IPS DF 4.7 (cell line): ENCODE results near the gene INPP5A.

ENCODE experiments used
- DNase-seq: peaks from one replicate; pipeline ENCODE4 v3.0.0-alpha.2; 2013; ENCODE audit warnings: low spot score; ENCODE audit errors: extremely low read depth

The INPP5A gene

DNA sequence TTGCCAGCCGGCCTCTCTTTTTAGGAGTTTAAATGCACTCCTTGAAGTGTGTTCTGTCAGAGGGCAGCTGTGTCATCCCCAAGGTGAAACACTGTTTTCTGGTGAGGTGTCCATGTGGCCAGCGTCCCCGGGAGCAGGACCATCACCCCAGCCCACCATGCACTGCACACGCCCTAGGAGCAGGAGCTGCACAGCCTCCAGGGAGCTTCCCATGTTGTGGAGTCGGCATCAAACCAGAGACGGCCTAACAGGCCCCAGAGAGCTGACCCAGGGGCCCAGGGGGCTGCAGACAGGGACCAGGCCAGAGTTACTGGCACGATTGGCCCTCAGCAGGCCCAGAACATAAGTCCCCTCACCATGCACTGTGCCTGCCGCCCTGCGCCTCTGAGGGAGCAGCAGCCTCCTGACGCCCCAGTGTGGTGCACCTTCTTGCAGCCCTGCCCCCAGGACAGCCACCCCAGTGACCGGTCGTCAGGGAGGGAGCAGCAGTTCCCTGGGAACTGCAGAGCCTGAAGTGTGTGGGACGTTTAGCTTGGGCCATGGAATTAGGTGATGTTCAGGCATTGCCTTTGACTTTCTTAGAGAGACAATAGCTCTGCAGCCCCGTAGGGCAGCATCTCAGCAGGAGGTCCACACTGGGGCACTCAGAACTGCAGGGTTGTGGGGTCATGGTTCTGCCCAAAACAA is 150.4 kb downstream of the INPP5A start:
- DNase-seq, result no peak

DNA sequence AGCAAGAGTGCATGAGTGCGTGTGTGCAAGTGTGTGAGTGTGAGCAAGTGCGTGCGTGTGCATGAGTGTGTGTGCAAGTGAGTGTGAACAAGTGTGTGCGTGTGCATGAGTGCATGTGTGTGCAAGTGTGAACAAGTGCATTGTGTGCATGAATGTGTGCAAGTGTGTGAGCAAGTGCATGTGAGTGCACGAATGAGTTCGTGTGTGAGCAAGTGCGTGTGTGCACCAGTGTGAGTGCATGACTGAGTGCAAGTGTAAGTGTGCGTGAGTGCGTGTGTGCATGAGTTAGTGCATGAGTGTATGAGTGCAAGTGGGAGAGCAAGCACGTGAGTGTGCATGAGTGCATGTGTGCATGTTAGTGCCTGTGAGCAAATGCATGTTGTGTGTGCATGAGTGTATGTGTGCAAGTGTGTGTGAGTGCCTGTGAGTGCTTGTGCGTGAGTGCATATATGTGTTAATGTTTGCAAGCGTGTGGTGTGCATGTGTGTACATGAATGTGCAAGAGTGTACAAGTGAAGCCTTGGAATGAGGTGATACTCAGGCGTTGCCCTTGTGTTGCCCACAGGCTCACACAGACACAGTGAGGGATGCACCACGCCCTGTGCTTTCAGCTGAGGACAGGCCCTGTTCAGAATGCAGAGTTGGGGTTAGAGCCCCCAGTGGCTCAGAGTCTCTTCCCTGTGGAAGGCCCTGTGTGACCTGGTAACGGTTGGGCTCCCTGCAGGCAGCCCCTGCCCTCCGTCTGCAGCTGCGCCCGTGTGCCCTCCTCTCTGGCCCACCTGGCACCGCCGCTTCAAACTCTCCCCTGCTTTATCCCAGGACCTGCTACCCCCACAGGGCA is 151.2 kb downstream of the INPP5A start:
- DNase-seq, result no peak

- no peak for DNase-seq
Observed at GRCh38 chr10:132689721-132690360, 152.3 kb downstream of the INPP5A start.

DNA sequence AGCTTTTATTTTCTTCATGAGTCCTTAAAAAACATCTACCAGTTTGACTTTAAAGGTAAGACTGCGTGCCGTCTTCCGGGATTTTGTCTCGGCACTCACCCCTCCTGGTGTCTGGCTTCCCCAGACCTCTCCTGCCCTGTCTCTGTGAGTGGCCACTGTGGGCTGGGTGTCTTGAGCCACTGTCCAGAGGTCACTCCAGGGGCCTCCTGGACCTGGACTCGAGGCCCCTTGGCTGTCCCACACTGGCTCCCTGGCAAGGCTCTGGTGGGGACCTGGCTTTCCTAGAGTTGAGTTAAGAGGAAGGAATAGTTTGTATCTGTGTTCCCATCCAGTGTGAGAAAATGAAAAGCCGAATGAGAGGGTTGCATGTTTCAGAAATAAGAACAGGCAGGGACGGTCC is 152.8 kb downstream of the INPP5A start:
- no peak for DNase-seq

- DNase-seq, result no peak
Observed at GRCh38 chr10:132690821-132691610, 153.4 kb downstream of the INPP5A start.

DNA sequence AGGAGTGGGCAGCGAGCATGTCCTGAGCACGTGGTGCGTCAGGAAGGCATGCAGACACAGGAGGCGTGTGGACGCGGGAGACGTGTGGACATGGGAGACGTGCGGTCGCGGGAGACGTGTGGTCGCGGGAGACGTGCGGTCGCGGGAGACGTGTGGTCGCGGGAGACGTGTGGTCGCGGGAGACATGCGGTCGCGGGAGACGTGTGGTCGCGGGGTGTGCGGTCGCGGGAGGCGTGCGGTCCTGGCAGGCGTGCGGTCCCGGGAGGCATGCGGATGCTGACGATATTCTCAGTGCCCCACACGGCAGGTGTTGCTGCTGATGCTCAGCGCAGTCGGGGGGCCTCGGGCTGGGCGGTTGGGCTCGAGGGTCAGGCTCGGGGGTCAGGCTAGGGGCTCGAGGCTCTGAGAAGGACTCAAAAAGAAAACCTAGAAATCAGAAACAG is 154.1 kb downstream of the INPP5A start:
- DNase-seq, result no peak

GRCh38 chr10:132692311-132692710 is 154.7 kb downstream of the INPP5A start:
- DNase-seq, result no peak

DNA sequence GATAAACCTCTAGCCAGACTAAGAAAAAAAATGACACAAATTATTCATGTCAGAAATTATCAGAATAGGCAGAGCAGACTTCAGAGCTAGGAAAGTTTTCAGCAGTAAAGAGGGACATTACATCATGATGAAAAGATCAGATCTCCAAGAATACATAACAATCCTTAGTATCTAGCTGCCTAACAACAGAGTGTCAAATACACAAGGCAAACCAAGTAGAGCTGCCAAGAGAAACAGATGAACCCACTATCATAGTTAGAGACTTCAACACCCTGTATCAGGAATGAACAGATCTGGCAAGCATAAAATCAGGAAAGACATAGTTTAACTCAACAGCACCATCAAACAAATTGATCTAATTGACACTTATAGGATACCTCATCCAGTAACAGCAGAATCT is 156.1 kb downstream of the INPP5A start:
- DNase-seq, result no peak

DNA sequence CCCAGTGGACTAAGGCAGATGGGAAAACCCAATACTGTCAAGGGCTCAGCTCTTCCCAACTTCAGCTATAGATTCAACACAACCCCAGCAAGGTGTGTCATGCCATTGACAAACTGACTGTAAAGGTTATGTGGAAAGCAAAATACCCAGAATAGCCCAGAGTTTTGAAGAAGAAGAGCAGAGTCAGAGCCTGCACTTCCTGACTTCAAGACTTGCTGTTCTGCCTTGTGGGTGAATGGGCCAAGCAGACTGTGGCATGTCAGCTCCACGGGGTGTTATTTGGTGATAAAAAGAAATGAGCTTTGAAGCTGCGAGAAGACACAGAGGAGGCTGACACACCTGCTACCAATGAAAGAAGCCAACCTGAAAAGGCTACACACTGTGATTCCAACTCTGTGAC is 158.6 kb downstream of the INPP5A start:
- DNase-seq, result no peak

DNA sequence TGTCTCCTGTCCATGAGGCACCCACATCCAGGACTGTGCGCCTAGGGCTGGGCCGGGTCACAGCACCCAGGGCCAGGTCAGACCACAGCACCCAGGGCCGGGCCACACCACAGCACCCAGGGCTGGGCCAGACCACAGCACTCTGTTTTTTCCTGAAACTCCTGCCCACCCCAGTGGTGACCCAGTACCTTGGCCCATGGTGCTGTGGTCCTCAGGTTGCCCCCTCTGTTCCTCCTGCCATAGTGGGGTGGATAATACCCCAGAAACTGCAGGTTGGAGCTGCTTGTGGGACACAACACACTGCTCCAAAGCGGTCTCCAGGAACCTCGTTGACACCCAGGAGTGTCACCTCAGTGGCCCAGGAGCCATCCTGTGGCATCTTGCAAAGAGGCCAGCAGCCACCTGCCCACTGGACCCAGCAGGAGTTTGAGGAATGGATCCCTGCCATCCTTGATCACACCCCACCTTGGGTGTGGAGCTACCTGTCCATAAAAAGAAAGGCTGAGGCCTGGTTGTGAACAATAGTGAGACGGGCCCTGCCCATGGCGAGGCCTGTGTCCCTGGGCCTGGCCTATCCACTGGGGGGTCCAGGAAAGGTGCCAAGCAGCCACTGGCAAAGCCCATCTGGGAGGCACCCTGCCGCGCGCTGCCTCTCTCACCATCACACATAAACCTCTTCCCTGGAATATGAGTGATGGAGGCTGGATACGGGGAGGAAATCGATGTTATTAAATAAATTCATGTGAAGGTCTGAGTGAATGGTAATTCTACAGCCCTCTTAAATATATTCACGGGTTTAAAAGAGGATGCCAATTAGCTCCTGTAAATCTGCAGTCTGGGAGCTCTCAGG is 159.4 kb downstream of the INPP5A start:
- DNase-seq, result no peak

DNA sequence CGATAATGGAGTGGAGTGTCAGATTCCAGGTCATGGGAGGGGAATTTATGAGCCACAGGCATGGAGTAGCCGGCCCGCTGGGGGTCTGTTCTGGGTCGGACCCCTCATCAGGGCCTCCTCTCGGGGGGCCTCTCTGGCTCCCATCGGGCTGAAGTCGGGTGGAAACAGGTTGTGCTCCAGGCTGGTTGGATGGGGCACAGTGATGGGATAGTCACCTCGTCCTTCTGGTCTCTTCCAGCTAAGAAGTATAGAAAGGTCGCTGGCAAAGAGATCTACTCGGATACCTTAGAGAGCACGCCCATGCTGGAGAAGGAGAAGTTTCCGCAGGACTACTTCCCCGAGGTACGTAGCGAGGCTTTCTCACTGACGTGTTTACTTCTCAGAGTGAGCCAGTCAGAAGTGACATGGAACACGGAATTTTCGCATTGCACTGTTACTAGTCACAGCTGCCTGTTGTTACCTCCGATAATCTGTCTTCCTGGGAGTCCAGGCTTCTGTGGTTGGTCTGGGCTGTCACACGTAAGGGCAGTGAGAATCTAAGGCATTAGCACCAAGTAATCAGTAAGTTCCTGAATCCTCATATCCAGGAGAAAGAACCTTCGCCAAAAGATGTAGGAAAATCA is 160.1 kb downstream of the INPP5A start:
- no peak for DNase-seq

DNA sequence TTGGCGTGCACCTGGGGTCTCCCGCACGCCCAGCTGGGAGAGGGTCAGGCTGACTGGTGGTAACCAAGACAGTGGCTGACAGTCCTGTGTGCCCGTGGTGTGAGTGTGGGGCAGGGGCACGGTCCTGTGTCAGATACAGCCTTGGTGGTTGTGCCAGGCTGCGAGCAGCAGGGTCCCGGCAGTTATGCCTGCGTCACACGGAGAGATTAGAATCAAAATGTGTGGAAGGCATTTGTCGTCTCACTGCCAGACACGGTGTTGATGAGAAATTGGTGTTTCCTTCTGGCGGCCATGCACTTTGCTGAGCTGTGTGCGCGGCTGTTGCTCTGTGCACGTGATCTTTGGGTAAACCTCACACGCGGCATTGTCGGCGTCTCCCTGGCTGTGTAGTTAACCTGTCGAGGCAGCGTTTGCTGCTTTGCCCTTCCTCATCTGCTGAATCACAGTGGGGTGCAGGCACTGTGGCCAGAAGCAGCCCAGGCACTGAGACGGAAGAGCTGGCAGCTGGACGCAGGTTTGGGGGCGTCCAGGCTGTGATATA is 160.7 kb downstream of the INPP5A start:
- no peak for DNase-seq

DNA sequence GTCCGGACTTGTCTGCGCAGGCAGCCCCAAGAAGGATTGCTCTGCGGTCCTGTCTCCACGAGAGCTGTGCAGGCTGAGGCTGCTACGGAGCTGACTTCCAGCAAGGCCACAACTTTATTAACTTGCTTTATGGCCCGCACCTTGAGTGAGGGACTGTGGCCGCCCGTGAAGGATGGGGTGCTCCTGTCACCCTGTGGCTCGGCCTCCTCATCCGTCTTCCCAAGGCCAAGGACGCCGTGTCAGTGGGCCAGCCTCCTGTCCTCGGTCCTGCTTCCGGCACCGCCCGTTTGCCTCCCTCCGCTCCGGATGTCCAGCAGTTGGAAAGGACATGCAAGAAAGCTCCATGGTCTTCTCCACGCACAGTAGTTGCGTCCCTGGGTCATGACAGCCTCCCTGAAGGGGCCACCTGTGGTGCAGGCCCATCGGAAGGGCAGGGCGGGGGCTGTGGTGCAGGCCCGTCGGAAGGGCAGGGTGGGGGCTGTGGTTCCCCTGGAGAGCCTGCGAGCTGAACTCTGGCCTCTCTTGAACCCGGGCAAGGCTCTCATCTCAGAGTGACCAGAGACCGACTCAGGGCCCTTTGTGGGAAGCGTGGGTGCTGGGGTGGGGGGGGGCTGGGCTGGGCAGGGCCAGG is 161.3 kb downstream of the INPP5A start:
- no peak for DNase-seq

GRCh38 chr10:132699411-132700155 is 162.0 kb downstream of the INPP5A start:
- DNase-seq, result no peak

DNA sequence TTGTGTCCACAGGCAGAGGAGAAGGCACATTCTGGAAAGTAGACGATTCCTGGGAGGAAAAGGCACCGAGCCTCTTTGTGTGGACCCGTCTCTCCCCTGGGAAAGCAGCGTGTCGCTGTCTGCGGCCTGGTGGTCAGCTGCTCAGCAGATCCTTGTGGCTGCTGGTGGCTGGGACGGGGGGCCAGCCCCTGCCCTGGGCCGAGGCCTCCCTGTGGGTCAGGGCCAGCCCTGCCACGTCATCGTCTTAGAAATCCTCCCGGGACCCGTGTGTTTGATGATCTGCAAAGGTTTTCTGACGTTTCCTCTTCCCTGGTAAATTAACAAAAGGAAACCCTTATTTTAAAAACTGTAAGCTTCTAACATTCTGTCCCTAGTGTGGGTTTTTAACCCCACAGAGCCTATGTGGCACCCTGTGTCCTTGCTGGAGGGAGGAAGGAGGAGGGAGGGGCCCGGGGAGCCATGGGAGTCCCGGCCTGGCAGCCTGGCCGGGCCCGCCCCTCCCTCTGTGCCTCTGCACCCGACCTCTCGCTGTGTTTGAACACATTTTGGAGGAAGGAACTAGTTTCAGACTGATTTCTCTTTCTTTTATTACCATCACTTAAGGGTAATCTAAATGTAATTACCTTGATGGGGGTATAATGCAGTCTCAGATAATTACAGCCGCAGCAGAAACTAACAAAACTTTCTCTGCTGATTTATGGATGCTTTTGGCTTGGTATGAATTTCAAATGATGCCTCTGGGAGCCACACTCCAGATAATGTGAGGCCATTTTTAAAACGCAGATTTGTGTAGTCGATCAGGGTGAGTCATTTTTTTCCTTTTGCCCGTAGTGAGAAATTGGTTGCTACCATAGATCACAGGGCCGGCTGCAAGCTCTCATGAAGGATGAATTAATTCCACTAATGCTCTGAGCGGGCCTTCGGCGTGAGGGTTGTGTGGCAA is 162.8 kb downstream of the INPP5A start:
- no peak for DNase-seq

DNA sequence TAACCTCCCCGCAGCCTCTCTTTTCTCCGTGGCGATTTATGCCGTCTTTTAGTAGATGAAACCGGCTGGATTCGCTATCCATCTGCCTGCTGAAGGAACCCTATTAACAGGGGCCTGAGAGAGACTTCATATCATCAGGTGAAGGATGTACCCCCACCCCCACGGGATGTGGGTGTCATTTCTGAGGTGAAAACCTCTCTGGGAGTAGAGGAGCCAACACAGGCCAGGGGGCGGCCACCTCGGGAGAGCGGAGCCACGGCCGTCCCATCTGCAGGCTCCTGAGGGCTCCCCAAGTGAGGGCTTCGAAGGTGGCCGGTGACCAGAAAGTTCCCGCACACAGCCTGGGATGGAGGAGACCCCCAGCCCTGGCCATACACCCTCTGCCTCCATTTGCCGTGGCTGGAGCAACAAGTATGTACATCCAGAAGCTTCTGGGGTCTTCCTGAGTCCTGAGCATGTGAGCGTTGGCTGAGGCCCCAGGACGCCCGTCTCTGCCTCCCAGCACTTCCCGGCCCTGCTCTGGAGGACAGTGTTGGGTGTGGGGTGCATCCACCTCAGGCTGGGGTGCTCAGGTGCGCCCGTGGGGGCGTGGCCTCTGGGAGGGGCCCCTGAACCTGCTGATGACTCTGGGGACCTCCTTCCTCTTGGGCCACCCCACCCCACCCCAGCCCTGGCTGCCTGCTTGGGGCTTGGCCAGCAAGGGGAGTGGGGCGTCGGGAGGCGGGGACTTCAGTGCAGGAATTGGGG is 163.7 kb downstream of the INPP5A start:
- no peak for DNase-seq

DNA sequence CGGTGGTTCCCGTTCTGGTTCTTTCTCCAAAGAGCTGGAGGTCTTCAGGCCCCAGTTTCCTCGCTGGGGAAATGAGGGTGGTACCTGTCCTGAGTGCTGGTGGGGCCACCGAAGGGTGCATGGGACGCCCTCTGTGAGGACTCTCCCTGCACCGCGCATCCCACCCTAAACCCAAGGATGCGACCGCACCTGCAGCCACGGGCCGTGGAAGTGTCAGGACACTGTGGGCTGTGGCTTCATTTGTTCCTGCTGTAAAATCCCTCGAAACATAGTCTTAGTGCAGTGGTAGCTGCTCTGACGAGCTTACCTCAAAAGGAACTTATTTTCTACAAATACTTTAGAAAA is 164.2 kb downstream of the INPP5A start:
- no peak for DNase-seq
